HL-60/S4 (cell line): ENCODE results near the gene RC3H1.
"Not testable (repeated sequence)": the region's sequence is repeated elsewhere in the genome, so short reads cannot be mapped to it uniquely, and the experiment has no call there.

Experiments
- in situ Hi-C: fragments of 300-500 bp; cut with MboI; formaldehyde crosslinking; loops from 2 replicates; pipeline ENCODE4 v1.14.3; 2022; ENCODE audit warnings: low sequenced_read_pairs

Gene RC3H1

DNA sequence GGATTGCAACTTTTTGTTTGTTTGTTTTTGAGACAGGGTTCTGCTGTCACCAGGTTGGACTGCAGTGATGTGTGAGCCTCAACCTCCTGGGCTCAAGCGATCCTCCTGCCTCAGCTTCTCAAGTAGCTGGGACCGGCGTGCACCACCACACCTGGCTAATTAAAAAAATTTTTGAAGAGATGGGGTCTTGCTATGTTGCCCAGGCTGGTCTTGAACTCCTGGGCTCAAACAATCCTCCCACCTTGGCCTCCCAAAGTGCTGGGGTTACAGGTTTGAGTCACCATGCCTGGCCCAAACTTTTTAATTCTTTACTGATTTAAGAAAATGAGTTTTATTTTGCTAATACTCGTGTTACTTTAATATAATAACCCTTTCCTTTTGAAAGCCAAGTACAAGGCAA is 73.6 kb downstream of the RC3H1 start:
- in situ Hi-C loops: no loop called here

DNA sequence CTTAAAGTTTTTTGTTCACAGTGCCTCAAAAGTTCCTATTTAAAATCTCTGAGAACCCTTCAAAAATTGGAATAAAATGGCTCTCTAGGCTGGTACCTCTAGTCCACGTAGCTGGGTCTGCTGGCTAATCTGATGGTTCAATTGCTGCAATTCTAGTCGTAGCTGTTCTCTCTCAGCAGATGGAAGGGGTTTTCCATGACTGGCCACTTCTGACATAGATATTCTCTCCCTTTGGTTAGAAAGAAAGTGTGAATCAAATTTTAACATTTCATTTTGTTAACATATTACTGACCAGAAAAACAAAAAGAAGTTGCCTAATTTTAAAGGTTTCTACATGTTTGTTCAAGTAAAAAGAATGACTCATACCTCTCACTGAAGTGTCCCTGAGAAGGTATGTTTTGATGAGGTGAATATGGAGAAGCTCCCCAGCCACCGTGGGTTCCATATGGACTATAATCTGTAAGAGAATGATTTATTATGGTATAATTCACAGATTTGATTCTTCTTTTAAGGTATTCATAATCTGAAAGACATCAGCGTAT is 75.7 kb downstream of the RC3H1 start:
- in situ Hi-C loops: no loop called here

DNA sequence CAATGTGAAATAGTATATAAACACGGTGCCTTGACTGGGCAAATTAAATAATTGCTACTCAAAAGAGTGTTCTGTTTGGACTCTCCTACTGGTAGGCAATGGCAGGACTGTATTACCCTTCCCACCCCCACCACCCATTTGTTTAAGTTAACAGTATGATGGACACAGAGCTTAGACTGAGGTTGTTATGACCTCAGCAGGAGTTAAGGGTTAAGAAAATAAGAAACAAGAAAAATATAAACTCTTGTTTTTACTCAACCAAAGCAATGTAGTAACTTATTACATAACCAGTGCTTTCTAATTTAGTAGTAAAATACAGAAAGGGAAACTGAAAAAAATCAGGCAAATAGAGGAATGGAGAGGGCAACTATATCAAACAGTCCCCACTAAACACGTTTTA is 85.1 kb downstream of the RC3H1 start:
- in situ Hi-C loops: no loop called here

DNA sequence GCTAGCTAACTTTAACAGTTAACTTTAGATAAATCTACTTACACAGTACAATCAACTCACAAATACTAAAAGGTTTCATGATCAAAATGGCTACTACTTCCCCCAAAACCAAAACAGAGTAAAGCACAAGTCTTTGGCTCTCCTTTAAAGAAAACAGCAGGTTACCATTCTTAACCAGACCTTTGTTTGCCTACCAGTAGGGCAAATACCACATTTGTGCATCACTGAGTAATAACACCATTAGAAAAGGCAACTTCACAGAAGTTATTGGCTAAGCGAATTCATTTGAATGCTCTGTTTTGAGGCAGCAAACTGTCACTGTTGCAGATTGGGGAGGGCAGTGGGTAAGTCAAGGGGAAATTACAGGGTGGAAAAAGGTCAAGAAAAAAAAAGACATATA is 87.7 kb downstream of the RC3H1 start:
- in situ Hi-C loops: no loop called here

DNA sequence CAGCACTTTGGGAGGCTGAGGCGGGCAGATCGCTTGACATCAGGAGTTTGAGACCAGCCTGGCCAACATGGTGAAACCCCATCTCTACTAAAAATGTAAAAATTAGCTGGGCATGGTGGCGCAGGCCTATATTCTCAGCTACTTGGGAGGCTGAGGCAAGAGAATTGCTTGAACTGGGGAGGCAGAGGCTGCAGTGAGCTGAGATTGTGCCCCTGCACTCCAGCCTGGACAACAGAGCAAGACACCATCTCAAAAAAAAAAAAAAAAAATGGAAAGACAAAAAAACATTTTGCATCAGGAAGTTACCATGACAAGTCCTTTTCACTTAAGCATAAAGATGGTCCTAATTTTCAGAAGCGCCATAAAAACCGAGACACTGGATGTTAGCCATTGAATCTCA is 91.6 kb downstream of the RC3H1 start:
- in situ Hi-C loops: not testable (repeated sequence)

DNA sequence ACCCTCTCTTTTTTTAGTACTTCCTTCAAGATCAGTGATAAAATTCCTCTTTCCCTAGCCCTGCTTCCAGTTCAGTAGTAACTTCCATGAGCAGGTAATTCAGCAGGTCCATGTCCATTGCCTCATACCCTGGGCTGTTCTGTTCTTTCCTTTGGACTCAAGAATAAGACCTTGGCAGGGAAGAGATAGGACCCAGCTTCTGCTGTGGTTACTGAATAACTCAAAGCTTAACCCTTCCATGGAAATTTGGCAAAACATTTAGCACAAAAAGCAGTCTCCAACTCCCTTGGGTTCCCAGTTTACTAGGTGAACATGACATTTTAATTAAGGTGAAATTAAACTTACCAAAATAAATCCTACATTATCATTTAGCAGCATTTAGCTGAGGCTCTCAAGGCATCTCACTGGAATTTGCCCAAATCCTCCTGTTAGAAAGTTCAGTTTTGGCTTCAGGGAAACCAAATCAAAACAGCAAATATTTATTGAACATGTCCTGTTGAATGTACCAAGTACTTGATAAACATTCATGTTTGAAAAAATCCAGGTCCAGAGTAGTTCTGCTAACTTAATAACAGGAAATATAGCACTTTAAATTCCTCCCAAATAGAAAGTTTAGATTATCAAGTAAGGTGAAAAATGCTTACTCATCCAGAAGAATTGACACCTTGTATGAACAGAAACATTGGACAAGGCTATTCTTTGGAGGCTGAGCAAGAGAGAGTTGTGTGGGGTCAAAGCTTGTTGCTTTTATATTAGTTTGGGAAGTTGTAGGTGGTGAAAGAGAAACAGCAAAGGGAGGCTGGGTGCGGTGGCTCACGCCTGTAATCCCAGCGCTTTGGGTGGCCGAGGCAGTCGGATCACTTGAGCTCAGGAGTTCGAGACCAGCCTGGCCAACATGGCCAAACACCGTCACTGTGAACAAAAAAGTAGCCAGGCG is 96.6 kb downstream of the RC3H1 start:
- in situ Hi-C loops: no loop called here

DNA sequence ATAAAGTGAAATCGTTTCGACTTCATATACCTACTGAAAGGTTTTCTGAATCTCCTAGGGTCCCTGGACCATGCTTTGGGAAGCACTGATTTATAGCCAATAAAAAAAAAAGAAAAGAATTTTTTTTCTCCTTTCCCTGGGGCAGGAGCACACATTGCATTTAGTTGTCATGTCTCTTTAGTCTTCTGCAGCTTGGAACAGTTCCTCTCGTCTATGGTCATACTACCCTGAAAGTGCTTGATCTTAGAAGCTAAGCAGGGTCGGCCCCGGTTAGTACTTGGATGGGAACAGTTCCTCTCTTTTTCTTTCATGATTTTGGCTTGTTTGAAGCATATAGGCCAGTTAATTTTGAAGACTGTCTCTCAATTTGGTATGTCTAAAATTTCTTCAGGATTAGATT is 101.3 kb downstream of the RC3H1 start:
- in situ Hi-C loops: no loop called here

DNA sequence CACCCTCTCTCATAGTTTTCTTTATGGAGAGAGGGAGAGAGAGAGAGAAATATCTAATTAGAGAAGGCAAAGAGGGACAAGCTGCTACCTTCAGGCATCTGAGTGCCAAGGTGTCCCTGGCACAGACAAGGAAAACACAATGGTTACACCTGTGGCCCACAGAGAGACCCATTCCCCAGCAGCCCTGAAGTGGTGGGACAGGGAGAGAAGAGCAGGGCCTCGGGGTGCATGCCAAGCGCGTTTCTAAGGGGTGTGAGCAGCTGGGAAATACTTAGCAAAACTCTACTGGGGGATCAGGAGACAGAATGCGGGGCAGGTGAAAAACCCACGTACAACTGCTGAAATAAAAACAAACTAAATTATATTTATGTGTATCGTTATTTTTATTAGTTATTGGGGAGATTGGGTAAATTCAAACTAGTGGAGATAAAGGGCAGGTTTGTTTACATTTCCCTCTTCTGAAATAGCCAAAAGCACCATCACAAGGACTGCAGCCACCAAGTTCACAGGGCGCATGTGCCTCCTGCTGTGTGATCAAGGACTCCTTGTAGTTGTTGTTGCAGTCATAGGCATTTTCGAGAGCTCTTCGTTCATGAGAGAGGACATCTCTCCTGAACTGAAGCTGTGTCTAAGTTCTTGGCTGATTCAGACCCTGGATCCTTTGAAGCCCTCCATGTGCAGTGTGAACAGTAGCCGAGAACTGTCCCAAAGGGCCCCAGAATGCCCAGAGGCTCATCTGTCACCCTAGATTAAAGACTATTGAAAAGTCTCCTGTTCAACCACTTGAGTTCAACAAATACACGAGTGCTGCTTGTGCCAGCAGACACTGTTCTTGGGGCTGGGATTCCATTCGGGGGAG is 104.3 kb downstream of the RC3H1 start:
- in situ Hi-C loops: no loop called here

DNA sequence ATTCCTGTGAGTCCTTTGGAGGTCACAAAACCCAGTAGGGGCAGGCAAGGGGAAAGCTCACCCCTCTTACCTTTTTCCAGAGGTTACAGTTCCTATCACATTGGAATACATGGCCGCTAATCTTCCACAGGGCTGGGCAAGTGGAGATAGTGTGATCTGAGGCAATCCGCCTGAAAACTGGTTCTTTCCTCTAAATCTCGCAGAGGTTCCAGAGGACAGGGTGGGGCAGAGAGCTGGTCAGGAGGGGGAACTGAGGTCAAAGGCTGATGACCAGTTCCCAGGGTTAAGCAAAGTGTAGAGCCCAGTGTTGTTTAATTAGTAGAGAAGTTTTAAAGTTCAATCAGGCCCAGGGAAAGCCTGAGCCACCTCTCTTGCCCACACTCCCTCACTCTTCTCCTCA is 105.0 kb downstream of the RC3H1 start, which contains the start of gene SERPINC1:
SERPINC1 (minus strand) TSS at position 179 of the 400 bp plus-strand sequence; CDS start at position 111, 68 bp downstream.
- in situ Hi-C loops: no loop called here

DNA sequence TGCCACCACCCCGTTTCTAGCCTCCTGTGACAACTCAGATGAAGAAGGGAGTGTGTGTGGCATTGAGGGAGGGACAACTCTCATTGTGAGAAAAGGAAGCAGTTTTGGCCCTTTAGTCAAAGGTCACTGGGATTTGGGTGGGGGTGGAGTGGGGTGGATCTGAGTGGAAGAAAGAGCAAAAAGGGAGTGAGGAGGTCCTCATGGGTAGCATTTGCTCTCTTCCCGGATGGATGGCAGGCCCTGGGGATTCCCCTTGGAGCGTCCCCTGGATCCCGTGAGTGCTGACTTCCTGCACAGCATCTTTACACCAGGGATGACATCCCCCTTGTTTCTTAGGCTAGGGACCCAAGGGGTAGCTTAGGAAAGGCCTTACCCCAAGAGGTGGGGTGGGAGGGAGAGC is 105.5 kb downstream of the RC3H1 start:
- in situ Hi-C loops: no loop called here

DNA sequence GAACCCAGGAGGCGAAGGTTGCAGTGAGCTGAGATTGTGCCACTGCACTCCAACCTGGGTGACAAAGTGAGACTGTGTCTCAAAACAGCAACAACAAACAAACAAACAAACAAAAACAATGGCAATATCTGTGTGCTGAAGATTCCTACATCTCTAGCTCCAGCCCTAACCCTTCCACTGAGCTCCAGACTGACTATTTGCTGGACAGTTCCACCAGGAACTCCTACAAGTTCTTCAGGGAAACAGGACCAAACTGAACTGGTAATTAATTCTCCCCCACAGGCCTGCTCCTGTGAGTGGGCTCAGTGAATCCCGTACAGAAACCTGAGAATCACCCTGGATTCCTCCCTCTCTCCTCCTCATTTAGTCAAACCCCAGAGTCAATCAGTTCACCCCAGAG is 106.6 kb downstream of the RC3H1 start:
- in situ Hi-C loops: no loop called here

DNA sequence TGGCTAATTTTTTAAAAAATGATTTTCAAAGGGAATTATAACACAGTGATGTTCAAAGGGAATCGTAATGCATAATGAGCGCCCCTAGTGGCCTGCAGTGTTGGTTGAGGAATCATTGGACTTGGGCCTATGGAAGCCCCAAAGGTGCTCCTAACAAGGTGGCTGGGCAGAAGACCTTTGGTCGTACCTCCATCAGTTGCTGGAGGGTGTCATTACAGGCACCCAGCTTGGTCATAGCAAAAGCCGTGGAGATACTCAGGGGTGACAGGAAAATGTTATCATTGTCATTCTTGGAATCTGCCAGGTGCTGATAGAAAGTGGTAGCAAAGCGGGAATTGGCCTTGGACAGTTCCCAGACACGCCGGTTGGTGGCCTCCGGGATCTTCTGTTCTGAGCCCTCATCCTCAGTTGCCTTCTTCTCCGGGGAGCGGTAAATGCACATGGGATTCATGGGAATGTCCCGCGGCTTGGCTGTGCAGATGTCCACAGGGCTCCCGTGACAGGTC is 107.7 kb downstream of the RC3H1 start:
- in situ Hi-C loops: no loop called here

DNA sequence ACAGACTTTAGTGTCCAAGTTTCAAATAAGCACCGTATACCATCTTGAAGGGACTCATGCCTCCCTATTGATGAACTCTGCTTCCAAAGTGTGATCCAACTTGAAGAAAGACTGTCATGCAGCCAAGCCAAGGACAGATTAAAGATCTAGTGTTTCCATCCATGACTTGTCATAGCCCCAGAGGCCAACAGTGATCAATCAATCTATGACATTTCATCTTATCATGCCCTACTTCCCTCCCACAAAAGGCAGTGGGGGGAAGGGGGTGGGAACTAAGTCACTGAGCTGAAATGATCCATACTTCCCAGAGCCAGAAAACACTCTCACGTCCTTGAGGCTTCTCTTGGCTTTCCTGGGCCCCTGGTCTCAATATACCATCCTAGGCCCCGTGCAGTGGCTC is 109.0 kb downstream of the RC3H1 start:
- in situ Hi-C loops: no loop called here

DNA sequence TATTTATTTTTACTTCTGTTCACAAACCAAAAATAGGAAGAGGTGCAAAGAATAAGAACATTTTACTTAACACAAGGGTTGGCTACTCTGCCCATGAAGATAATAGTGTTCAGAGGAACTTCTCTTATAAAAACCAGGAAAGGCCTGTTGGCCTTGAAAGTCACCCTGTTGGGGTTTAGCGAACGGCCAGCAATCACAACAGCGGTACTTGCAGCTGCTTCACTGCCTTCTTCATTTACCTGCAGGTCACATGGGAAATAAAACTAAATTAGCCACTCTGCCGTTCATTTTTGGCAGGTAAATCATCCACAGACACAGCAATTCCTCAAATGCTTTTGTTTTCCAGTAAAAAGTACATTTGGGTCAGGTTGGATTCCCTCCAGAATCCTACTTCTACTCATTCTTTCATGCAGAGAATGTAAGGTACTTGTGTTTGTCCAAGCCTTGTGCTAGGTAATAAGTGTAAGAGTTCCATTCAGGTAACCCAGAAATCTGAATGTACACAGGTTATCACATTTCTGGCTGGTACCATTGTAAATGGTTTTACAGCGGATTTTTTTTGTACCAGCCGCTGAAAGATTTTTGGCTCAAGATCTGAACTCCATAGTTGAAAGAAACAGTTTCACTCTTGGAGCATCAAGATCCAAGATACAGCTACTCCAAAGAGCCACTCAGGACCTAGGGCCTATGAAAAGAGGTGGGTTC is 118.2 kb downstream of the RC3H1 start:
- in situ Hi-C loops: no loop called here

DNA sequence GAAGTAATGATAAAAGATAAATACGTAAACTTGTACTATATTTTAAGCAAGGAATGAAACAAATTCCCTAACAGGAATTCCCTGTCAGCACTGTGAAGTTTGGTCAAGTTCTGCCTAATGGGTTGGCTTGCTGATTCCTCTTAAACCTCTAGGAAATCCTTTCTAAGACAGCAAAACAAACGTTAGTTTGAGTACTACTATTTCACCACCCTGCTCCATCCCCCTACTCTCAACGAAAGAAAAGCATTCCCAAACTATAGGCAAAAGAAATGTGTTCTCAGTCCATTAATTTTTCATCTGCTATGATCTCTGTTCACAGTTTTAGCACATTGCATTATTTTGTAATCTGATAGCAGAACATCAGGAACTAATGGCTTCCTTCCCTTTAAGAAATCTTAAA is 121.2 kb downstream of the RC3H1 start:
- in situ Hi-C loops: no loop called here

DNA sequence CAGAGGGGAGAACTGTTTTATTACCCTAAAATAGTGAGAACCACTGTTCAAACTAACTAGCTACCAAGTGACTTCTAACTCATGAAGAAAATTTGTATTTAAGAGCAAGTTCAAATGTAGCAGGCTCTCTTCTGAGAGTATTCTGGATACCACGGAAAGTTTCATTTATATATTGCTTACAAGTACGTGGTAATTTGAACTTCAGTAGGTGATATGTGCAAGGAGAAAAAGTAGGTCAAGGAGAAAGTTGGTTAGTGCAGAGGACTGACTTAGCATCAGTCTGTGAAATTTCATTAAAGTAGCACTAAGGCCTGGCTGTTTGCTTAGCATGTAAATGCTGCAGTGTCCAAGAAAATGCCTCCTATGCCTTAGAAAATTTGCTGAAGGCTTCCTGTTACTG is 121.7 kb downstream of the RC3H1 start:
- in situ Hi-C loops: no loop called here

DNA sequence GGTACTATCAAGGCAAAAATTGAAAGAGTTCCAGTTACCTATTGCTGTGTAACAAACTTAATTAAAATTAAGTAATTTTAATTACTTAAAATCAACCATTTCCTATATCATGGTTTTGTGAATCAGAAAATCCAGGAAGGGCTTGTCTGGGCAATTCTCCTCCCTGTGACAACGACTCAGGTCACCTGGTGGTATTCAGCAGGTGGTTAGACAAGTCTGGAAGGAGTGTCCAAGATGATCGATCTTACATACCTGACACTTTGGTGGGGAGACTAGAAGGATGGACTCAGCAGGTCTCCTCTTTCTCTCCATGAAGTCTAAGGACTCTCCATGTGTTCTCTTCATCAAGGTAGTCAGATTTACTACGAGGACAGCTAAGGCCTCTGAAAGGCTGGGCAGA is 128.0 kb downstream of the RC3H1 start:
- in situ Hi-C loops: no loop called here

DNA sequence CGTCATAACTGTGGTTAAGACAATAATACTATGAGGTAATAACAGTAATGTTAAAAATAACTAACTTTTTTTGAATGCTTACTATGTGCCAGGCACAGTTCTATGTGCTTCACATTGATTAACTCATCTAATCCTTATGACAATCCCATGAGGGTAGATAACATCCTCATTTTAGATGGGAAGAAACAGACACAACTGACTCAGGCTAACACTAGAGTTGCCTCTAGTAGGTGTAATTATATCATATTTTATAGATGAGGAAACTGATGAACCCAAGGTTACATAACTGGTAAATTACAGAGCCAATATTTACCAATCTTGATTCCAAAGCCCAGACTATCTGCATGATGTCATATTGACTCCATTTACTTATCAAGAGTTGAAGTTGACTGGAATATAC is 128.5 kb downstream of the RC3H1 start:
- in situ Hi-C loops: no loop called here

DNA sequence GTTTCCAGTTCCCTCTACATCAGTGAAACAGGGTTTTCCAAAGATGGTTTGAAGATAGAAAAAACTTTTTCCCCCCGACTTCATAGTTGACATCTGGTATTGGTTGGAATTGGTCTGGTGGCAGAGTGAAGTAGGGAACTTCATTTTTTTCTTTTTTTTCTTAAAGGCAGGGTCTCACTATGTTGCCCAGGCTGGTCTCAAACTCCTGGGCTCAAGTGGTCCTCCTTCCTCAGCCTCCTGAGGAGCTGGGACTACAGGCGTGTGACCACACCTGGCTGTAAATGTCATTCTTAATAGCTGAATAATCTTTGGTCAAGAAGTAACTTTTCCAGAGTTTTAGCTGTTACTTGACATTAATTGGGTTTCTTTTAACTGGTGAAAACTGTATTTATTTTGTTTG is 132.3 kb downstream of the RC3H1 start:
- in situ Hi-C loops: no loop called here

DNA sequence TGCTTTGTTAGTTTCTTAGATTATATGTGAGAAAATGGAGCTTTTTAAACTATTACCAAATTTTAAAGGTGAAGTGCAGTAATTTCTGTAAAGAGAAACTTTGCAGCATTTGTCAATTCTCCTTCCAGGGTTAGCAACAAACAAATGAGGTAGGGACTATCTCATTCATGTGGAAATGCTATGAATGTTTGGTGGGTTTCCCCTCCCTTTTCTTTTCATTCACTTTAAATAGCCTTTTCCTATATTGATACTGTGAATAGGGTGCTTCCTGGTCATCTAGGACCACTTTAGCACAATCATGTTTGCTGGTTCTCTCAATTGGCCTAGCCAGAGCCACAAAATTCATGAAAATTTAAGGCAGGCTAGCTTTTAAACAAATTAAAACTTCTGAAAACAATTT is 133.4 kb downstream of the RC3H1 start:
- in situ Hi-C loops: no loop called here

DNA sequence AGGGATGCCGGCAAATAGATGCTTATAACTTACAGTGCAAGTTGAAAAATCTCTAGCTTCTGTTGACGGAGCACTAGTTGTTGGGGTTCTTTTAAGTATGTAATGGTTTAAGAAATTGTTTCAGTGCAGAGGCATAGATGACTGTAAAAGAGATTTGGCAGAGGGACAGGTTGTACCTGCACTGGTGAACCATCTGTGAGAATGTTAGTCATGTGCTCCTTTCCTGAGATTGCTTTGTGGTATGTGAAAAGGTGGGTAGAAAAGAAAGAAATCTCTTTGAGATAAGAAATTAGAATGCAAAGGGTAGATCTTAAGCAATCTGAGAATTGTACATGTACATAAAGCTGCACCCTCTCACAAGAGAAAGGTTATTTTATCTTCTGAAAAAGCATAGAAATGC is 134.5 kb downstream of the RC3H1 start:
- in situ Hi-C loops: no loop called here
